ENCODE measurements around the gene RAB4A. TPM values are rescaled to one million over a fixed set of nuclear protein-coding genes. Genes with fewer than 3 reads are reported as not detected.
"Not testable (repeated sequence)": the region's sequence is repeated elsewhere in the genome, so short reads cannot be mapped to it uniquely, and the experiment has no call there.

Gene RAB4A
- total RNA-seq, 2 experiments from 2014 or later = 26.7 to 28.7 TPM

GRCh38 chr1:229286099-229286766 lies 15.3 kb downstream of the RAB4A start:
- no peak overlapping the region for H3K27ac Mint-ChIP-seq
- H3K27me3 Mint-ChIP-seq = no peaks in the 10 kb centered on the region
- POLR2A ChIA-PET = no interaction called here

GRCh38 chr1:229287267-229287666 lies 16.4 kb downstream of the RAB4A start:
- H3K9me3 Mint-ChIP-seq = no peaks in the 10 kb centered on the region
- peaks cover 73% of the 10 kb centered on the region for H3K36me3 Mint-ChIP-seq (ENCODE audit: low read depth)
- H3K4me3 Mint-ChIP-seq = no peak overlapping the region
- Histone ChIP-seq H3K27ac (ENCODE audit: low read depth in 1 of 2, low read length in 2 of 2) (no peak overlapping the region), H3K4me3 (ENCODE audit: low read length) (no peak overlapping the region), H3K4me1 (ENCODE audit: insufficient read depth, low read length) (no peaks in the 10 kb centered on the region), H3K9me3 (ENCODE audit: control insufficient read depth in 1 of 2, insufficient read depth in 1 of 2, low read length in 2 of 2) (no peaks in the 10 kb centered on the region), H3K36me3 (ENCODE audit: insufficient read depth, low read length) (peaks cover 27% of the 10 kb centered on the region), H3K27me3 (ENCODE audit: control insufficient read depth in 1 of 2, insufficient read depth in 2 of 2, low read length in 2 of 2) (no peaks in the 10 kb centered on the region)
- DNase-seq = no peak
- intact Hi-C loops (cut with DNase I, micrococcal nuclease) = no loop called here
- peaks cover 34% of the 10 kb centered on the region for H3K4me1 Mint-ChIP-seq (ENCODE audit: low read depth)
- H3K27me3 Mint-ChIP-seq = no peaks in the 10 kb centered on the region
- no peak overlapping the region for H3K27ac Mint-ChIP-seq
- no peak for ATAC-seq (ENCODE audit: poor library complexity)
- CTCF ChIA-PET = no interaction called here
- no peak for TF ChIP-seq CTCF (IDR thresholded peaks at IDR 0.05)
- POLR2A ChIA-PET = no interaction called here

More at GRCh38 chr1:229286099-229286766, 15.3 kb downstream of the RAB4A start:
- no peak for TF ChIP-seq CTCF (IDR thresholded peaks at IDR 0.05)
- no peaks in the 10 kb centered on the region for H3K27me3 ChIP-seq (ENCODE audit: control insufficient read depth in 1 of 2, insufficient read depth in 2 of 2, low read length in 2 of 2)
- DNase-seq = no peak
- no peaks in the 10 kb centered on the region for H3K4me1 ChIP-seq (ENCODE audit: insufficient read depth, low read length)
- intact Hi-C loops (cut with DNase I, micrococcal nuclease) = no loop called here
- no peaks in the 10 kb centered on the region for H3K9me3 ChIP-seq (ENCODE audit: control insufficient read depth in 1 of 2, insufficient read depth in 1 of 2, low read length in 2 of 2)
- H3K27ac ChIP-seq (ENCODE audit: low read depth in 1 of 2, low read length in 2 of 2) = no peak overlapping the region
- Mint-ChIP-seq H3K4me1 (ENCODE audit: low read depth) (peaks cover 39% of the 10 kb centered on the region), H3K36me3 (ENCODE audit: low read depth) (peaks cover 70% of the 10 kb centered on the region), H3K9me3 (no peaks in the 10 kb centered on the region), H3K4me3 (no peak overlapping the region)
- ATAC-seq (ENCODE audit: poor library complexity) = no peak
- H3K4me3 ChIP-seq (ENCODE audit: low read length) = no peak overlapping the region
- CTCF ChIA-PET = no interaction called here
- H3K36me3 ChIP-seq (ENCODE audit: insufficient read depth, low read length) = peaks cover 26% of the 10 kb centered on the region

DNA sequence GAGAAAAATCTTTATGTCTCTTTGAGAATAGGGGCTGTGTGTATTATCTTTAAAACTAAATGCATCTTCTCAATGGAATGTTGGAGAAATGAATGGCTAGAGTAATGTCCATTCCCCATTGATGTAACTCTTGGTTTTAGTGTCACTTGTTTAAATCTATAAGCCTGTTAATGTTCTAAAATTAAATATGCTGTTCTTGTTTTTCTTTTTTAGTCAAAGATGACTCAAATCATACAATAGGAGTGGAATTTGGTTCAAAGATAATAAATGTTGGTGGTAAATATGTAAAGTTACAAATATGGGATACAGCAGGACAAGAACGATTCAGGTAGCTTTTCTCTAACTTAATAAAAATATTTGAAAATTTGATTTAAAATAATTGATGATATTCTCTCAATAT lies 17.6 kb downstream of the RAB4A start:
- Histone ChIP-seq H3K4me1 (ENCODE audit: insufficient read depth, low read length) (no peaks in the 10 kb centered on the region), H3K36me3 (ENCODE audit: insufficient read depth, low read length) (peaks cover 28% of the 10 kb centered on the region), H3K9me3 (ENCODE audit: control insufficient read depth in 1 of 2, insufficient read depth in 1 of 2, low read length in 2 of 2) (no peaks in the 10 kb centered on the region), H3K4me3 (ENCODE audit: low read length) (no peak overlapping the region), H3K27ac (ENCODE audit: low read depth in 1 of 2, low read length in 2 of 2) (no peak overlapping the region), H3K27me3 (ENCODE audit: control insufficient read depth in 1 of 2, insufficient read depth in 2 of 2, low read length in 2 of 2) (no peaks in the 10 kb centered on the region)
- POLR2A ChIA-PET = no interaction called here
- ATAC-seq (ENCODE audit: poor library complexity) (no peak), DNase-seq (no peak)
- Mint-ChIP-seq H3K9me3 (no peaks in the 10 kb centered on the region), H3K4me1 (ENCODE audit: low read depth) (peaks cover 25% of the 10 kb centered on the region), H3K4me3 (no peak overlapping the region), H3K27ac (no peak overlapping the region), H3K27me3 (no peaks in the 10 kb centered on the region), H3K36me3 (ENCODE audit: low read depth) (peaks cover 65% of the 10 kb centered on the region)
- TF ChIP-seq CTCF (IDR thresholded peaks at IDR 0.05) = no peak
- intact Hi-C loops (cut with DNase I, micrococcal nuclease) = no loop called here
- CTCF ChIA-PET = no interaction called here

DNA sequence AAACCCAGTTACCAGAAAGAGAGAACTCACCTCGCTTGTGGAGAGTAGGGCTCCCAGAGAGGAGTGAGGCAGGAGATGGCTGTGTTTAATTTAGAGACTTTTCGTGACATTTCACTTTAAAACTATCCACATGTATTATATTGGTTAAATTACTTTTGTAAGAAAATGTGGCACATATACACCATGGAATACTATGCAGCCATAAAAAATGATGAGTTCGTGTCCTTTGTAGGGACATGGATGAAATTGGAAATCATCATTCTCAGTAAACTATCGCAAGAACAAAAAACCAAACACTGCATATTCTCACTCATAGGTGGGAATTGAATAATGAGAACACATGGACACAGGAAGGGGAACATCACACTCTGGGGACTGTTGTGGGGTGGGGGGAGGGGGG lies 20.8 kb downstream of the RAB4A start:
- ATAC-seq (ENCODE audit: poor library complexity); H3K27me3 ChIP-seq (ENCODE audit: control insufficient read depth in 1 of 2, insufficient read depth in 2 of 2, low read length in 2 of 2); H3K9me3 Mint-ChIP-seq; H3K4me1 ChIP-seq (ENCODE audit: insufficient read depth, low read length); POLR2A ChIA-PET; DNase-seq; H3K27ac ChIP-seq (ENCODE audit: low read depth in 1 of 2, low read length in 2 of 2); H3K9me3 ChIP-seq (ENCODE audit: control insufficient read depth in 1 of 2, insufficient read depth in 1 of 2, low read length in 2 of 2); H3K4me1 Mint-ChIP-seq (ENCODE audit: low read depth); CTCF ChIA-PET; H3K4me3 ChIP-seq (ENCODE audit: low read length); H3K27ac Mint-ChIP-seq; intact Hi-C loops (cut with DNase I, micrococcal nuclease); H3K4me3 Mint-ChIP-seq; H3K27me3 Mint-ChIP-seq: not testable (repeated sequence)
- peaks cover 74% of the 10 kb centered on the region for H3K36me3 Mint-ChIP-seq (ENCODE audit: low read depth)
- H3K36me3 ChIP-seq (ENCODE audit: insufficient read depth, low read length) = peaks cover 30% of the 10 kb centered on the region
